Fibroblast of skin of left quadriceps (primary cell): ENCODE results near the gene PUM1.
A peak's percentile ranks its signal among the peaks of the same experiment; 100 is the strongest.

Experiments
- DNase-seq, 2 experiments: peaks; one replicate each; pipeline ENCODE4 v3.0.0-alpha.2; 2013; ENCODE audit warnings: low read depth in 2 of 2

PUM1 gene

DNA sequence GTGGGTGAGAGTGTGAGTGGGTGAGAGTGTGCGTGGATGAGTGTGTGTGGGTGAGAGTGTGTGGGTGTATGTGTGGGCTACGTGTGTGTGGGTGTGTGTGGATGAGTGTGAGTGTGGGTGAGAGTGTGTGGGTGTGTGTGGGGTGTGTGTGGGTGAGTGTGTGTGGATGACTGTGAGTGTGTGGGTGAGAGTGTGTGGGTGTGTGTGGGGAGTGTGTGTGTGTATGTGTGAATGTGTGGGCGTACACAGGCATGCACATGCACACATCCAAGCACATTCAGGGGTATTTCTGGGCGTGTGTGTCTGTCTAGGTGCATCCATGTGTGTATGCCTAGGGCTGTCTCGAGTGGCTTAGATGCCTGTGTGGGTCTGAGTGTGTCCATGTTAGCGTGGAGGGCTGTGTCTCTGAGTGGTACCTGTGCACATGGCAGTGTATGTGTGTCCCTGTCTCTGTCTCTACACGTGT lies 171.0 kb downstream of the PUM1 start:
- DNase-seq = no peak

DNA sequence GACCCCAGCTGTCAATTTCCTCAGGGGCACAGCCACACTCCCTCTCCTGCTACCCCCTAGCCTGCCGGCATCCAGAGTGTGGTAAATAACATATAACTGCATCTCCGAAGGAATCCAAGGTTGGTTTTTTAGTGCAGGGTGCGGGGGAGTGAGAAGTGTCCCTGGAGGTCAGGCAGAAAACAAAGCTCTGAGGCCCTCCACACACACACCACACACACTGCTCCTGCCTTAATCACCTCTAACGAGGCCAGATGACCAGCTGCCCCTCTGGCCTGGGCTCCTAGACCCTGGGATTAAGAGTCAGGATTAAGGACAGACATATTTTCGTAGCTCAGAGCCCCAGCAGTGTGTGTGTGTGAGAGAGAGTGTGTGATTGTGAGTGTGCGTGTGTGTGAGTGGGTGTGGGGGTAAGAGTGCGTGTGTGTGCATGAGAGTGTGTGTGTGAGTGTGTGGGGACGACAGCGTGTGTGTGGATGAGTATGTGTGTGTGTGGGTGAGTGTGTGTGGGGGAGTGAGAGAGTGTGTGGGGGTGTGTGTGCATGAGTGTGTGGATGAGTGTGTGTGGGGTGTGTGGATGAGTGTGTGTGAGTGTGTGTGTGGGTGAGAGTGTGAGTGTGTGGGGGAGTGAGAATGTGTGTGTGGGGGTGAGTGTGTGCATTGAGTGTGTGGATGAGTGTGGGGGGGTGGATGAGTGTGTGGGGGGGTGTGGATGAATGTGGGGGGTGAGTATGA lies 171.6 kb downstream of the PUM1 start:
- no peak for DNase-seq

DNA sequence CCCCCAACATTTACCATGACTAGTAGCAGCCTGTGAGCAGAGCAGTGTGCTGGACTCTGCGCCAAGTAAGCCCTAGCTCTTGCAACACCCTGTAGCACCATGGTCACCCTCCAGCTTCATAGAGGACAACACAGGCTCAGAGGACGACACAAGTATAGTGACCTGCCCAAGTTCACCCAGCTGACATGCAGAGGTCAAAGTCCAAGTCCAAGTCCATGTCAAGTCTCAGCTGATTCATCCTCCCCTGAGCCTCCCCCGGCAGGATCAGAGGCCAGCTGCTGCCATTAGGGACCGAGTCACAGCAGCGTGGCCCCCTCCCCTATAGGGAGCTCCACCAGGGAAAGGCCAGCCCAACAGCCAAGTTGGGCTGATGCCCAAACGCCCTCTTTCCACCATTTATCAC lies 172.8 kb downstream of the PUM1 start:
- no peak for DNase-seq

DNA sequence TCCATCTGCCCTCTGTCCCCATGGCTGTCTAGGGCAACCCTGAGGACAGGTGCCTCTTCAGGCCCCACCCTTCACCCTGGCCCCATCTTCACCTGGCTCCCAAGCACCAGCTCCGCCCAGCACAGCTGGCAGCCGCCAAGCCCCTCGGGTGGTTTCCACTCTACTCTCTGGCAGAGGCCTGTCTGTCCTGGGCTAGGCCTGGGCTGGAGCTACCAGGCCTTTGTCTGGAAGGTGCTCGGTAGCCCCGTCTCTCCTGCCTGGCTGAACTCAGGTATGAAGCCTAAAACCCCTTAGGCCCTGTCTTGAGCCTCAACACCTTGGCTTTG lies 174.3 kb downstream of the PUM1 start:
- no peak for DNase-seq

DNA sequence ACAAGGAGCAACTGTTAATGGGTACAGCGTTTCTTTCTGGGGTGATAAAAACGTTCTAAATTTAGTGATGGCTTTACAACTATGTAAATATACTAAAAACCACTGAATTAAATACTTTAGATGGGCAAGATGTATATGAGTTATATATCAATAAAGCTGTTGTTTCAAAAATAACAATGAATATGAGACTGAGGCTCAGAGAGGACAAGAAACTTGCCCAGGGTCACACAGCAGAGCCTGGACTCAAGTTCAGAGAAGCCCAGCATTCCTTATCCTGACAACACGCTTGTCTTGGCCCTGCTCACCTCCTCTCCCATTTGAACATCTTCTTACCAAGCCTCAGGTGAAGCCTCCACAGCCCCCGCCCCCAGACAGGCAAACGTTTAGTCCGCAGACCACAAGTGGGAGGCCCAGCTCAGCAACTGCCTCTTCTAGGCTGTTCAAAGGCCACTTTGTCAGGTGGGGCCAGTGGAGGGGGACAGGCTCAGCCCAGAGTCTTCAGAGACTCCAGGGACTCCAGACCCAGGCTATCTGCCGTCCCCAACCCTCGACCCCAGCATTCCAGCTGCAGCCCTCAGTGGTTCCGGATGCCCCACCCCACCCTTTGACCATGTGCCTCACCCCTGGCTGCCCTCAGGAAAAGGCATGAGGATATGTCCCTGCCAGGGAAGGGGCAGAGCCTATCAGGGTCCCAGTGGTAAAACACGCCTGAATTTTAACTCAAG lies 174.9 kb downstream of the PUM1 start:
- no peak for DNase-seq

DNA sequence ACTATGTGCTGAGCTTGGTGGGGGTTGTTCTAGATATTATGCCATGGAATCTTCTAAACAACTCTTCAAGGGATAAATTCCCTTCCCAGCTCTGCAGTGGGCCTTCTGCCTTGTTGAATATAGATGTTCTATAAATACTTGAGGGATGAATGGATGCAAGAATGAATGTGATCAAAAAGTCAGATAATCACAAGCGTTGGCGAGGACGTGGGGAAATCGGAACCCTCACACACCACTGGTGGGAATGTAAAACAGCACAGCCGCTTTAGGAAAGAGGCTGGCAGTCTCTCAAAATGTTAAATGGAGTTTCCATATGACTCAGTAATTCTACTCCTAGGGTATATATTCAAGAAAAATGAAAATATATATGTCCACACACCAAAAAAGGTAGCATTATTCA lies 176.0 kb downstream of the PUM1 start:
- peak in 1 of 2 experiments; percentile 21 for DNase-seq

DNA sequence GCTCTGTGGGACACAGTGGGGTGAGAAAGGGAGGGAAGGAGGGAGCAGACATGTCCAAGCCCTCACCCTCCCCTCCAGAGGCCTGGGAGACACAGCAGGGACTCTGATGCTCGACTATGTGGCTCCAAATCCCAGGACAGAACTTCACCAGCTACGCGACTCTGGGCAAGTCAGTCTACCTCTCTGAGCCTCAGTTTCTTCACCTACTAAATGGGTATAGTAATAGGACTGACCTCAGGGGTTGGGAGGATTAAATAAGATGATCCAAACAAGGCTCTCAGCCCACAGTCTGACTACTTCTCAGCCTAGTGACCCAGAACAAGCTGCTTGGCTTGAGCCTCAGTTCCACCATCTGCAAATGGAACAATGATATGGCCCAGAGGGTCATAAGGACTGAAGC lies 176.5 kb downstream of the PUM1 start:
- no peak for DNase-seq

DNA sequence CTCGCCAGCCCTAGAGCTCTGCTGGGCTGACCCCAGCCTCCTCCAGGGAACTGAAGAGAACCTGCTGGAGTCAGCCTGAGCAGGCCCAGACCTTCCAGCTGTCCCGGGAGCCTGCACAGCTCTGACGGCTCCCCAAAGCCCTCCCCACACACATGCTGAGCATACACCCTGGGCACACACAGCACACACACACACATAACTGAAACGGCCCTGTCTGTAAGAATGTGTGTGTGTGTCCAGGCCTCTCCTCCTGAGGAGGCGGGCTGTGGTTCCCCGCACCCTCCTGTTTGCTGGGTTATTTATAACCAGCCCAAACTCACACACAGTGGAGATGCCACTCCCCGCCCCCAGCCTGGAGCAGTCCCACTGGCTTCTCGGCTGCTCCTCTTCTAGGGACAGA lies 177.1 kb downstream of the PUM1 start:
- peak; percentile 90 to 91 for DNase-seq

DNA sequence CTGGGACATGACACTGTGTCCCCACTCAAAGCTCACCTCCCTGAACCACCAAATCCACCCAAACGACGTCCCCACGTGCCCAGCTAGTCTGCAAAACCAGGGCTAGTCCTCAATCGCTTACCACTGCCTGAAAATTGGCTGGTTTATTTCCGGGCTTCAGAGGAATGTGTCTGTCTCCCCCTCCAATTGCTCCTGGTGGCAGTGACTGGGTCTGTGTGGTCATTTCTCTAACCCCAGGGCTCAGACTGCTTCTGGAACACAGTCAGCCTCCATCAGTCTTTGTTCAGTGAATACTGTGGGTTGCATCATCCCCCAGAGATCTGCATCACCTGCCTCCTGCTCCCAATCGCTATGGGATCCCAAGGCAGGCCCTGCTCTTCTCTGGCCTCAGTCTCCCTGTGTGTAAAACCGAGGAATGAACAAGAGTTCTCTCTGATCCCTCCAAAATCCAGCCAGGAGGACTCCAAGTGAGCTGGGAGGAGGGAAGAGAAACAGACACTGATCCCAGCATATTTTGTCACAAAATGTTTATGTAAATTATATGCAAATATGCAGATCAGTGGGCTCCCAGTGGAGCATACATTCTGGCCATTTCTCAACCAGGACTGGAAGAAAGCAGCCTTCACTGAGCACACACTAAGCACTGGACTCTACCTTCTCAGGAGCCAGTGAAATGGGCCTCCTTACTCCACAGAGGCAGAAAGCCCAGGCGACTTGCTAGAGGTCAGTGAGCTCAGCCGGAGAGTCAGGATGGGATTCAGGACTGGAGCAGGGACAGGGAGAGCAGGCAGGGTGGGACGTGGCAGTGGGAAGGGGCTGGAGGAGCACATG lies 177.8 kb downstream of the PUM1 start:
- DNase-seq = no peak

DNA sequence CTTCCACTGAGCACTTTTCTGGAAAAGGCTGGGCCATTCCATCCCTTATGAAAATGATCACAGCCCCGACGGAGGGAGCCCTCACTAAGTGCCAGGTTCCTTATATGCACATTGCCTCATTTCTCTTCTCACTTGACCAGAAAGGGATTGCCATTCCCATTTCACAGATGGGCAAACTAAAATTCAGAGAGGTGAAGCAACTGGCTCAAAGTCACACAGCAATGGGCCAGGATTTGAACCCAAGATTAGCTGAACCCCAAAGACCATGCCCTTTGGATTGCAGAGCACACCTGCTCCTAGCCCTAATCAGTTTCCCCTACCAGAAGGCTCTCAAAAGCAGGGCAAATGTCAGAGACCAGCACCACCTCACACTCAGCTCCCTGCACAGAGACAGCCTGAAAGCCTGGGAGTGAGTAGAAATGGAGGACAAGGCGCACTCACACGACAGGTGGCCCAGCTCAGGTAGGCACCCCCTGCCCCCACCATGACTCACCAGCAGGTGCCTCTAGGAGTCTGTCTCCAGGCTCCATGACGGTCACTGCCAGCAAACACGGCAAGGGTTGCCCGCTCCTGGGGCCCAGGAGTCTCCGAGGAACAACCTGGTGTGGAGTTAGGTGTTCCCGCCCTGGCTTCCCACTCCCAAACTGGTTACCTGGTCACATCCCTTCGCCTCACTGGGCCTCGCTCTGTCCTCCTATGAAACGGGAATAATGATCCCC lies 178.6 kb downstream of the PUM1 start:
- no peak for DNase-seq

DNA sequence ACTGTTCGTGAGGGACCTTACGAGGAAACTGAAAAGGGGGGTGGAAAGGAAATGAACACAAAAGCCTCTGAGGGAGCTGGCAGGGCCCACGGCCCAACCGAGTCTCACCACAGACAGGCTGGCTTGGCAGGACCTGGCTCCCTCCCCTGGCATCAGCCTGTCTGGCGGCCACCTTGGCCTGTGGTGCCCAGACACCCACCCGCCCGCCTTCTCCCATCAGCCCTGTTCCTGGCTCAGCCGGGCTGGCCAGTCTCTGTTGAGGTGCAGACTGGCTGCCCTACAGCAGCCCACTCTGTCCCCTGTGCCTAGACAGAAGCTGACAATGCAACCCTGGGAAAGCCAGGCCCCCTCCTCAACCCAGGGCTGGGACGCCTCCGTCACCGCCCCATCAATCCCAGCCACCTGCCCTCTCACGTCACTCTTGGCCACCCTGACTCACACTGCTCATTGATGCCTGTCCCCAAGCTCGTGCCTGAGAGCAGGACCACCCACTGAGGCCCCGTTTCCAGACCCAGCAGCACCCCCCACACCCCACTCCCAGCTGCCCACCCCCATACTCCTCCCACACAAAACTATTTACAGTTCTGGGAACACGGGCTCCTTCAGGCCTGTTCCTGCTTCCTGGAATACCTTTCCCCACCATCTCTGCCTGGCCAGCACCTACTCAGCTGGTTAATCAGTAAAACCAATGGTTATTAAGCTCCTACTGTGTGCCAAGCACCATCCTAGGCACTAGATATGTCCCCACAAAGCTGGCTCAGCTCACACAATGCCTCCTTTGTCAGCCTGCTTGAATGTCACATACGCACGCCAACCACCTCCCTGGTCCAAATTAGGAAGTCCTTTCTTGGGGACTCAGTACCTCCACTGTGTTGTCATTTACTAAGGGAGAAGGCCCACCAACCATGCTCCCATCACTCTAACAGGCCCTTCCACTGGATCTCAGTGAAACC lies 179.7 kb downstream of the PUM1 start:
- DNase-seq = no peak

DNA sequence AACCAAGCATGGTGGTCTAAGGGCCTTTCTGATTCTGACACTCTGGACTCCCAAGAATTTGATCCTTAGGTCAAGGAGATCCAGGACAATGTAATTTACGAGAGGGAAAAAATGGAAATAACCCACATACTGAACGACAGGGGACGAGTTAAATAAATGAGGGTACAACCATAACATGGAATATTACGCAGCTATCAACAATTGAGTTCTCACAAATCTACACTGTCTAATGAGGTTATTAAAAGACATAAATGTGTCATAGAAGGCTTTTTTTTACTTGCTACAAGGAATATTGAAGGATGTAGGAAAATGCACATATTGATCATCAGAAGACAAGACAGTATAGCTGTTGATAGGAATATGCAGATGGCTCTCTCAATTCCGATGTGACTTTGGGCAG lies 180.8 kb downstream of the PUM1 start:
- DNase-seq = no peak

DNA sequence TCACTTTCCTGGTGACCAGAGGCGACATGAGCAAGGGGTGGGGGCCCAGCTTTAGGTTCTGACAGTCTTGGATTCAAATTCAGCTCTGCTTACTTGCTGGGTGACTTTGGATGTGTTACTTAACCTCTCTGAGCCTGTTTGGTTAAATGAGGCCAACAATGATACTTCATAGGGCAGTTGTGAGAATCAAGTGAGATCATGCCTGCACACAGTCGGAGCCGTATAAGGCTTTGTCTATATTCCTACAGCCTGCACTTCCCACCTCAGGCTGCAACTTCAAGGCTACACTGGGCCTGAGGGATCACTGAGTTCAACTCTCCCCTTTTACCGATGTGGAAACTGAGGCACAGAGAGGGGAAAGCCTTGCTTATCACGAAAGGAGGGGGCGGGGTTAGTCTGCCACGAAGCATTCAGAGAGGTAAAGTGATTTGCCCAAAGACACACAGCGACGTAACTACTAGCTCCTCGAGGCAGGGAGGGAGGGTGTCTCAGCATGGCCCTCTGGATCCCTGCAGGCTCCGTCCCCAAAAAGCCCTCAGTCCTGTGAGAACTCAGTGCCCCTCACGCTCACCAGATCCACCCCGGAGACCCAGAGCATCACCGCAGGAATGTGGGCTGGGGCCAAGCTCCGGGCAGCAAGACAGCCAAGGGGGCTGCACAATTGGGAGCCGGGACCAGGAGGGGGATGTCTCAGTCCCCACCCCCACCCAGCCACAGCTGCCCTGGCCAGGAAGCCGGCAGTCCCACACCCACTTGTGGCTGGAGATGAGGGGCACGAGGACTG lies 181.9 kb downstream of the PUM1 start:
- DNase-seq = no peak

DNA sequence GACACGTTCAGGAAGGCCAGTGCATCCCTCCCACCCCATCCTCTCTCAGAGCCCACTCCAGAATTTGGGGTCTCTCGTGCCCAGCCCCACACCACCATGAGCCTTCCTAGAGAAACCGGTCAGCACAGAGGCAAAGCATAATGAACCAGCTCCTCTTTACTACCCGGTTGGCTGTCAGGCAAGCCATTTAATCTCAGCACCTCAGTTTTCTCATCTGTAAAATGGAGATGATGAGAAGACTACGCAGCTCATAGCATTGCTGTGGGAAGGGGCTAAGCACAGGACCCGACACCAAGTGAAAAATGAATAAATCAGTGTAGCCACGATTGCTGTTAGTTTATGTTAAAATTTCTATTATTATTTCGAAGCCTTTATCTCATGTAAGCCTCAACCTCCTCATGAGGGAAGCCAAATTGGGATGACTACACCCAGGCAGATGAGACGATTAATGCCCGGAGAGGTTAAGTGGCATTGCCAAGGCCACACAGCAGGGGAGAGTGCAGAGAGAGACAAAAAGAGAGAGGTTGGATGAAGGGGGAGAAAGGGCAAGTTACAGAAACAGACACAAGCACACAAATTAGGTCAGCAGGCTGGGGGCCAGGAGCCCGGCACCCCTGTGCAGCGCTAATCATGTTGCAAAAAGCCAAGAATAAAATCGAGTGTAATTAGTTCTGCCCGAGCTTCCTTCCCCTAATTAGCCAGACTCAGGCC lies 182.7 kb downstream of the PUM1 start:
- no peak for DNase-seq
